NCI-H2196 (cell line): ENCODE results near the gene UGT1A3.
"Not testable (repeated sequence)": the region's sequence is repeated elsewhere in the genome, so short reads cannot be mapped to it uniquely, and the experiment has no call there.

Source experiments
- DNase-seq: peaks from one replicate; lab custom pipeline; 2025; ENCODE audit not compliant: unreplicated experiment; lab: John Stamatoyannopoulos, UW

UGT1A3 gene

DNA sequence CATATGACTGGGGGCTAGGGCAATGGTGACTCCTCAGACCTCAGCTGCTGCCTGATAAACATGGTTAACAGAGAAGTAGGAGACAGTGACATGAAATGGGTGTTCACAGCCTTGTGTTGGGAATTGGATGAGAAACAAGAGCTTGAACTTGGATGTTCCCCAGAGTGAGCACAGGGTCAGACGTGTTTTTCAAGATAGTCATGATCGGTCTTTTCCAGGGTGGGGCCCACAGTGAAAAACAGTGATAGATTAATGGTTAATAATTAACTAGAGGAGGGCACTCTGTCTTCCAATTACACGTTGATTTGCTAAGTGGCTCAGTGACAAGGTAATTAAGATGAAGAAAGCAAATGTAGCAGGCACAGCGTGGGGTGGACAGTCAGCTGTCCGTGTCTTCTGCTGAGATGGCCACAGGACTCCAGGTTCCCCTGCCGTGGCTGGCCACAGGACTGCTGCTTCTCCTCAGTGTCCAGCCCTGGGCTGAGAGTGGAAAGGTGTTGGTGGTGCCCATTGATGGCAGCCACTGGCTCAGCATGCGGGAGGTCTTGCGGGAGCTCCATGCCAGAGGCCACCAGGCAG lies at the start of gene UGT1A3:
TSS of gene UGT1A3 (plus strand) at position 320 of the 579 bp plus-strand sequence. CDS start at position 405, 85 bp downstream.
- no peak for DNase-seq

DNA sequence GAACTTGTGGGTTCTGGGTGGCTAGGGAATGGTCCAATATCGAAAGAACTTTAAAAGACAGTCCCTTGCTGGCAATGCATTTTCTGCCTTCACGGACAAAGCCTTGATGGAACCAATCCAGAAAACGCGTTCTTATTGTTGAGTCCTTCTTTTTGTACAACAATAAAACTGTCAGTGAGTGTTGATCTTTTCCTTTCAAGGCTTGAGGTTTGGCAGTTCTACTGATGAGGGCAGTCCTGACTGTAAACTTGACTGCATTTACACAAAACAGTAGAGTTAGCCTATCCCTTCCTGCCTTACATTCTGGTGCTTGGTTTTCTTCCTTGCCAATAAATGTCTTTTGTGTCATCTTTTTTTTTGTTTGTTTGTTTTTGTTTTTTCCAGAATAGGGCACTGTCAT lies 49.6 kb upstream of the UGT1A3 start:
- no peak for DNase-seq

DNA sequence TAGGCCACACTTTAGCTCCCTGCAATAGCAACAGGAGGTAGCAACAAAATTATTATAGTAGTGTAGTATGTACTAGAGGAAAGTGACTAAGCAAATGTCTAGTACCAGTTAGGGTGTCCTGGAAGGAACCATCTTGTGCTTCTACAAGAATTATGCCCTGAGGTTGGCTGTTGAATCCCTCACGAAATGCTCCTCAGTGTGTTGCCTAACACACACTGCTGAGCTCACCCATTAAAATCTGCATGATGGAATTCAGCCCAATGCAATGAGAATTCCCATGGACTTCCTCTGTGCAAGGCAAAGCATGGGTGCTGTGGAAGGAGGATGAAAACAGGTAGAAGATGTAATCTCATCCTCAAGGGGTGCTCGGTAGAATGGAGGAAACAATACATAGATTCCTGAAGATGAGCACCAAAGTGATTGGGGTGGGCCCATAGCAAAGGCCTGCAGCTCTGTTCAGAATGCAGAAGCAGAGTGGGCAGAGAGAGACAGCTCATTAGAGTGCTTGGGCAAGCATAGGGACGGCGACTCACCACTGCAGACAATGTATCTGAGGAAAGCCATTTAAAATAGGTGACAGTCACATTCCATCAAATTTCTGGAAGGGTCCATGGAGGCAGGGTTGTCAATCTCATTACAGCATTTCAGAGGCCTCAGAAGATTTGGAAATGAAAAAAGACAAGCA lies 48.3 kb upstream of the UGT1A3 start:
- DNase-seq: no peak

DNA sequence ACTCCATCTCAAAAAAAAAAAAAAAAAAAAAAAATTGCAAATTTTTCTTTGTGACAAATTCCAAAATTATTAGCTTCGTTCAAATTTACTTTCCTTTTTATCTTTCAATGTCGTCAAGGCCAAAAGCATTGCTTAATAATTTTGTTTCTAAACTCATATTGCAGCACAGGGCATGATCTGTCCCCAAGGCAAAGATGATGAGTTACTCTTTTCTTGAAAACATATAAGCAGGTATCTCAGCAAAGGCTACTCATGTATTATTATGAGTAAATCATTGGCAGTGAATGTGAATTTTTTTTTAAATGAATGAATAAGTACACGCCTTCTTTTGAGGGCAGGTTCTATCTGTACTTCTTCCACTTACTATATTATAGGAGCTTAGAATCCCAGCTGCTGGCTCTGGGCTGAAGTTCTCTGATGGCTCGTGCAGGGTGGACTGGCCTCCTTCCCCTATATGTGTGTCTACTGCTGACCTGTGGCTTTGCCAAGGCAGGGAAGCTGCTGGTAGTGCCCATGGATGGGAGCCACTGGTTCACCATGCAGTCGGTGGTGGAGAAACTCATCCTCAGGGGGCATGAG lies 47.2 kb upstream of the UGT1A3 start, which contains the start of gene UGT1A7:
TSS of gene UGT1A7 (plus strand) at position 381 of the 579 bp plus-strand sequence. CDS start at position 418, 37 bp downstream.
- DNase-seq: no peak

DNA sequence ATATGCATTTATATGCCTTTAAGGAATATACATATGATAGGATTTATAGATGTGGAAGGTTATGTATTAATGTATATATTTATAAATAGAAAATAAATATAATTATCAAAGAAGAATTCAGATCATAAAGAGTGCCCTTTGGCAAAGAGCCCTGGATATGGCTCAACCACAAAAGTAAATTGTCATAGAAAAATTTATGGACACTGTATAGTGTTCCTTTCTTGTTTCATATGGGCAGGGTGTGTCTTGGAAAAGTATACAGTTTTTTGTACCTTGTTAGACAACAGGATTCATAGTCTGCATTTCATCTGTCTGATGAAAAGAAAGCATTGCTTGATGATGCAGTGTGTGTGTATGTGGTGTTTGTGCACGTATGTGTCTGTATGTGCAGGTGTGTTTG lies 44.2 kb upstream of the UGT1A3 start:
- no peak for DNase-seq

DNA sequence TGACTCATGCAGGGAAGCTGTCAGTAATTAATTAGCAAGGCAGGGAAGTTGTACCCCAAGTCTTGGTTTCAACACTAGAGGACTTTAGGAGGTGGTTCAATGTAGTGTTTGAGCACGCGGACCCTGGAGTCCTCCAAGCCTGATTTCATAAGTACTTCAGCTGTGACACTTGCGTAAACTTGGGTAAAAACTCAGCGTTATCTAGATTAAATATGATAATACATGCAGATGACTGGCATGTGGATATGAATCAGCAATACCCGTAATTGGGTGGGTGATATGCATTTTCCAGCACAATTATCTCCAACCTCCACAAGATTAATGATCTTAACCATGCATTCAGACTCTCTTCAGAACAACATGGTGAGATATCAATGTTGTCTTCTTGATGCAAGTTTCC lies 41.9 kb upstream of the UGT1A3 start:
- no peak for DNase-seq

DNA sequence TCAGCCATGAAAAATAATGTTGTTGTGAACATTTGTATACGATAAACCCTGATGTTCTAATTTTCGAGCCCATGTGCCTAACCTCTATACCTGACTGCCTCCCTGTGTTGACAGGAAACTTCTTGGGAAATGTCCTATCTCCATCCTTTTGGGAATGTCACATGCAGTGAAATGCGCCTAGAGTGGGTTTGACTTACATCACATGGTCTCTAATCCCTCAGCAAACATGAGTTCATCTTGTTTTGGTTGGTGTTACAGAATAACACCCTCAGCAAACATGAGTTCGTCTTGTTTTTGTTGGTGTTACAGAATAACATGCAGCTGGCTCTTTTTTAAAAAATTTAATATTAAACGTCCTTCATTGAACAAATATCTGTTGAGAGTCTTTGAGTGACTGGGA lies 40.5 kb upstream of the UGT1A3 start:
- no peak for DNase-seq

DNA sequence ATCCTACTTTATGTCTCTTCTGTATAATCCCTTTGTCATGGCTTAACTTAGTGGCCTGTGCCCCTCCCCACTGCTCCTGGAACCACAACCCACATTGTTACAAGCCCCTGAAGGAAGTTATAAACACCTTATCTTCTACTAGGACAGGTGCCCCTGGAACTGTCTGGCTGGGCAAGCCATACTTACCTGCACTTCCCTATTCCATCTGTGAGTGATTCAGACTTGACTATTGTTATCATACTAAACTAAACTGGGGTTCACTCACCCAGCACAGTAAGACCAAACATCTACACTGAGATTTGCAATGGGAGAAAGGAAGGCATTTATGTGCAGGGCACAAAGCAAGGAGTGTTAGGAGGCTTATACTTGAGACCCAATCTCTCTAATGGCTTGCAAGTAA lies 39.8 kb upstream of the UGT1A3 start:
- DNase-seq: no peak

DNA sequence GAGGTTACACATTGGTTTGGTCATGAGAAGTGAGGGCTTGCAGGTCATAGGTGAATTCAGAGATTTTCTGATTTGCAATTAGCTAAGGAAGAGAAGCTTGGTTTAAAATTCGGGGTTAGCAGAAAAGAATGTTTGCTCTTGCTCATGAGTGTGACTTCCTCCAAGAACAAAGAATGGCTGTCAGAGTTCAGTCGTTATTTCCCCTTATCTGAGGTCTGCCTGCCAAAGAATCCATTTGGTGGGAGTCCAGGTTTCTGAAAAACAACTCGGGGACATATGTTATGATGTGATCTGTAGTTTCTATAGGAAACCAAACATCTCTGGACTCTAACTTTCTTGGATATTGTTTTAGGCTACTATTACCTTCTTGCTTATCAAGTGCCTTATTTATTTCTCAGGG lies 39.3 kb upstream of the UGT1A3 start:
- no peak for DNase-seq

DNA sequence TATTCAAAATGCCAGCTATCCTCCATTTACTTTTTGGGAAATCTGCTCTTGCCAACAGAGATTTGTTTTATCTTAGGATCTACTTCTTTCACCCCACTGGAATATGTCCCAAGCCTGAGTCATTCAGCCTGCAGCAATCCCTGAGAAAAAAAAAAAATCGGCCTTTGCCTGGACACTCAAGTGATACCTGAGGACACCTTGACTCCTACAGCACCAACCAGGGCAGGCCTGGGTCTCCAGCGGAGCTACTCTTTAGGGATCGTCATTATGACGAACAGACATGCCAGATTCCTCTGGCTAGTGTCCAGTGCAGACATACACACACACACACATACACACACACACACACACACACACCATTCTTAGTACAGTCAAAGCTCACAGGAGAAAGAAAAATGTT lies 38.4 kb upstream of the UGT1A3 start:
- no peak for DNase-seq

DNA sequence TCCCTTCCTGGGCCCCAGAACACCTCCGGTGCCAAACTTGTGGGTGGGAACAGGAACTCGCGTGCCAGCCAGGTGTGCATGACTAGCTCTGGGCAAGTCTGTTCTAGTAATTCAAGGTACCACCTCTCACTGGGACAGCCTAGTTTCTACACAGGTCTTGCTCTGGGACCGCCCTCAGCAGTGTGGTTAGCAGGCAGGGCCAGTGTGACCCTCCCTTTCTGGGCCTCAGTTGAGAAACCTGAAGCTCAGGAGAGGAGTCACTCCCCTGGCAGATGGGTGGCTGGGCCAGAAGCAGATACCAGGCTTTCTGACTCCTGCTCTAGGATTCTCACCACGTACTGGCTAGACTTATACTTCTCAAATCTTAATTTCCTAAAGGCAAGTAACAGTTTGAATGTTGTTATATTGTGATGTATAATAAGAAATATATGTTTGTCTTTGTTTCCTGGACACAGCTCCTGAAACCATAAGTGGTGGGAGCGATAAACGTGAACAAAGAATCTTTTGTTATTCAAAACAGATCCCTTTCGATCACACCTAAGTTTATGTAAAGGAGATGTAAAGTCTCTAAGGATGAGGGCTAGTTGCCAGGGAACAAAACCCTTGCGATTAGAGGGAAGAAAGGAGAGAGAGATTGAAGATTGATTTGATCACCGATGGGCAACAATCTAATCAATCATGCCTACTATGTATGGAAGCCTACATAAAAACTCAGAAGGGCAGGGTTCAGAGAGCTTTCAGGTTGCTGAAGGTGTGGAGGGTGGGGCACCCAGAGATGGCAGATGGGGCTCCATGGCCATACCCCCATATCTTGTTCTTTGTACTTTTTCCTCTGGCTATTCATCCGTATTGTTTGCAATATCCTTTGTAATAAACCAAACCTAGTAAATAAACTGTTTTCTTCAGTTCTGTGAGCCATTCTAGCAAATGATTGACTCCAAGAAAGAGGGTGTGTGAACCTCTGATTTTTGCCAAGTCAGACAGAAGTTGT lies 37.1 kb upstream of the UGT1A3 start:
- DNase-seq: no peak

DNA sequence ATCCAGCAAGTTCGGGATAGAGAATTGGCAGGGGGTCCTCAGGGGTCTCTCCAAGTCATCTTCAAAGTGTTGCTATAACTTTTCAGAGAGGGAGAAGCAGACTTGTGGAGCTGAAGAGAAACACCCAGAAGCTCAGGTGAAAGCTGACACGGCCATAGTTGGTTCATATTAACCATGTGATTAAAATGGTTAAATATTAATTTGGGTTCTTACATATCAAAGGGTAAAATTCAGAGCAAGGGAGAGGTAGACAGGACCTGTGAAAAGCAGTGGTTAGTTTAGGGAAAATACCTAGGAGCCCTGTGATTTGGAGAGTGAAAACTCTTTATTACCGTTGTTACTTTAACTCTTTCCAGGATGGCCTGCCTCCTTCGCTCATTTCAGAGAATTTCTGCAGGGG lies 36.2 kb upstream of the UGT1A3 start, which contains the start of gene UGT1A6:
TSS of gene UGT1A6 (plus strand) at position 243 of the 400 bp plus-strand sequence. CDS start at position 358, 115 bp downstream.
- DNase-seq: no peak

DNA sequence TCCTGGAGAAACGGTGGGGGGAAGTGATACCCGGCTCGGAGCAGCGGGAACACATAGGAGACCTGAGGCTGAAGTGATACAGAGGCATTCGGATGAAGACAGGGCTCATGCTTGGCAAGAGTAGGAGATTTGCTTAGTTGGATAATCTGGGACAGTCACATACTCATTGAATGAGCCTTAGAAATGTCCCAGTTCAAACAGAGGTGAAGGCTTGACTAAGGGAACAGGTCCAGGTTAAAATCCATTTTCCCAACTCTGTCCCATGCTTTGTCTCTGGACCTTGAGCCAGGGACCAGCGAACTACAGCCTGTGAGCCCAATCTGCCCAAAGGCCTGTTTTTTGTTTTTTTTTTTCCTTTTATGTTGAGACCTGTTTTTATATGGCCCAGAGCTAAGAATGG lies 34.9 kb upstream of the UGT1A3 start:
- no peak for DNase-seq

DNA sequence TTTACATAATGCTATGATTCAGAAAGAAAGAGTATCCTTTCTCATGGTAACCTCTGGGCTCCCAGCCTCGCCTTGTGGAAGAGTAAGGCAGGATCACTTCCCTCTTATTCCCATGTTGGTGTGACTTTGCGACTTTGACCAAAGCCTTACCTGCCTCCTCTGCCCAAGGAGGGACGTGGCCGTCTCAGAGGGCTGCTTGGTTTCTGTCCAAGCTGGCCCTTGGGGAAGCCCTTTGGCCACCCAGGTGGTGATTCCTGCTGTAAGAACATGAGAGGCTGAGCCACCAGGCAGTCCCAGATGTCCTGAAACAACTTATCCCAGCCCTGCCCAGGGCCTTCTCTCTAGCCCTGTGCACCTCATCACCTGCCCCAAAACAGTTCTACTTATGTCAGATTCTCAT lies 30.1 kb upstream of the UGT1A3 start:
- DNase-seq: no peak

DNA sequence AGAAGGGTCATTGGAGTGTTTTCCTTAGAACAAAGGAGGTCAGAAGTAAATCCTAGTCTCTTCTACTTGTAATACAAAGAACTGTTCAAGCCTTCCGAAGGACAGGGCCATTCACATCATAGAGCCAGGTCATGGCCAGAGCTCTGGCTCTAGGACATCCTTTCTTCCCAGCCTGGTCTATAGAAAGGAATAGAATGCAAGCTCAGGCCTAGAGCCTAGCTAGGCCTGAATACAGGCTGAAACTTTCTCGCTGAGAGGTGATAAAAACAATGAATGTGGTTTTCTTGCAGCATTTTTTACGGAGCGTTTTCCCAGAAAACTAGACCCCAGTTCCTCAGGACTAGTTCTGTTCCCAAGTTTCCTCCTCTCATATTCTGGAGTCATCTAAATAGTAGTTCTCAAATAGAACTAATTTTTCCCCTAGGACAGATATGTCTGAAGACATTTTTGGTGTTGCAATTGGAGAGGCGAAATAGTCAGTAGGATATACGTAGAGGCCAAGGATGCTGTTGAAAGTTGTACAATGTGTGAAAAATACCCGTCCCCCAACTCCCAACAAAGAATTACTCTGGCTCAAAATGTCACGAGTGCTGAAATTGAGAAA lies 29.3 kb upstream of the UGT1A3 start:
- no peak for DNase-seq

DNA sequence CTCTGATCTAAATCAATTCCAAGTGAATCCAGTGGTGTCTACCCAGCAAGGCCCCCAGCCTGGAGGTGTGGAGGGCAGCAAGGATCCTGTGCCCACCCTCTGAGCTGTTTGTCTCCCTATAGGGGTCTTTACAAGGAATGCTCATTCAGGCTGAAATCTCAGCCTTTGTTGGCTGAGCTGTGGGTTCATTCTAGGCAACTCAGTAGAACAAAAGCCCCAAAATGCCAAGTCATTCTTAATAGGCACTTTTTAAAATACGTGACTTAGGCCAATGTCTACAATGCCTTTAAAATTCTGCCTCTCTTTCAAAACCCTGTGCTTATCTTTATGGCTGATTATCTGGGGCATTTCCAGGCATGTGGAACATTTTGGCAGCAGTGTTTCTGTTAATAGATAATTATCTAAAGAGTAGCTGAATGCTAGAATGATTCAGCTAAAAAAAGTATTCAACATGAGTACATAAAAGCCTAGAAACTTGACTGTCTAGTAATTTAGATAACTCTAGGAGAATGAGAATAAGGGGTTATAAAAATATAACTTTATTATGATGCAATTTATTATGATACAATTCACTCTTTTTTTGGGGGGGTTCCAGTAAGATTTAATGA lies 28.7 kb upstream of the UGT1A3 start:
- peak; percentile 65 for DNase-seq

DNA sequence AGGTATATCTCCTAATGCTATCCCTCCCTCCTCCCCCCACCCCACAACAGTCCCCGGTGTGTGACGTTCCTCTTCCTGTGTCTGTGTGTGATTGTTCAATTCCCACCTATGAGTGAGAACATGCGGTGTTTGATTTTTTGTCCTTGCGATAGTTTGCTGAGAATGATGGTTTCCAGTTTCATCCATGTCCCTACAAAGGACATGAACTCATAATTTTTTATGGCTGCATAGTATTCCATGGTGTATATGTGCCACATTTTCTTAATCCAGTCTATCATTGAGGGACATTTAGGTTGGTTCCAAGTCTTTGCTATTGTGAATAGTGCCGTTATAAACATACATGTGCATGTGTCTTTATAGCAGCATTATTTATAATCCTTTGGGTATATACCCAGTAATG lies 28.0 kb upstream of the UGT1A3 start:
- DNase-seq: not testable (repeated sequence)

DNA sequence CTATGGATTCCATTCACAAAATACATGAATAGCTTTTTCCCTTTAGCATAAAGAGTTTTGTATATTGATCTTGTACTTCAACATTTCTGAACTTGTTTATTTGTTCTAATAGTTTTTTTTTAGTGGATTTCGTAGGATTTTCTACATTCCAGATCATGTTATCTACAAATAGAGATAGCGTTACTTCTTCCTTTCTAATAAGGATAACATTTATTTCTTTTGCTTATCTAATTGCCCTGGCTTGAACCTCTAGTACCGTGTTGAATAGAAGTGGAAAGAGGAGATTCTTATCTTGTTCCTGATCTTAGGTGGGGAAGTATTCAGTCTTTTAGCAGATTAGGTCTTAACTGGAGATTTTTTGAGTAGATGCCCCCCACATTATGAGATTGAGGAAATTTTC lies 26.6 kb upstream of the UGT1A3 start:
- DNase-seq: no peak

DNA sequence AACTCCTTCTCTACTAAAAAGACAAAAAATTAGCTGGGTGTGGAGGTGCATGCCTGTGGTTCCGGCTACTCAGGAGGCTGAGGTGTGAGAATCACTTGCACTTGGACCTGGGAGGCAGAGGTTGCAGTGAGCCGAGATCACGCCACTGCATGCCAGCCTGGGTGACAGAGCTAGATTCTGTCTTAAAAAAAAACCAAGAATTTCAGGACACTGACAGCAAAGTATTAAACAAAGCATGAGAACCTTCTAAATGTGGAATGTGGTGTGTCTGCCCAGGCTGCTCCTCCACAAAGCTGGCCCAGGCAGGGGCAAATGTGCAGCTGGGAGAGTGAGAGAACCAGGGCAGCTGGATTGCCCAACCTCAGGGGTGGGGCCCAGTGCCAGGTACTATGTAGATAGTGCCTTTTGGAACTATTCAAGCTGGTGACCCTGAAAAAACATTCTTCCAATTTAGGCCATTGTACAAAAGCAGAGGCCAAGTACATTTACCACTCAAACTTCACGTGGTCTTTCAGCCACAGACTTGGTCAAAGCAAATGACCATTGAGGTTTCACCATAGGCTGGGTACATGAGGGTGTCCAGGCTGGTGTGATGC lies 22.8 kb upstream of the UGT1A3 start:
- no peak for DNase-seq

DNA sequence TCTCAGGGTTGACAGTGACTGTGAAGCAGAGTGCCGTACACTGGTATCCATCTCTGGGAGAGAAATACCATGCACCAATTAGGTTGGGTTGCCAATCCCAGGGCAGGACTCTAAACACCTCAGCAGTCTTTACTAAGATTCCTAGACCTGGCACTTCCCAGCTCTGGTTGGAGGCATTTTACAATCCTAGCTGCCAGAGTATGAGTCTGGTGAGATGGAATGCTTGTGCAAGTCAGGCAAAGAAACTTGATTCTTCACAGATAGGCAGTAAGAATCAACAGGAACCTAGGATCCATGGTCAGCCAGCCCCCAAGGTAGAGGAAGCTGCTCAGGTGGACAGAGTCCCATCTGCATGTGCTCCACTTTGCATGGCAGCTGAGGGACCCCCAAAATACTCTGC lies 22.1 kb upstream of the UGT1A3 start:
- no peak for DNase-seq
